Activated naive CD4-positive, alpha-beta T cell treated with anti-CD3 and anti-CD28 coated beads, Interleukin-2, amount 50 U/mL, for 24 hours (primary cell): ENCODE data around the gene CYP27A1.

Experiments used
- H3K27ac Mint-ChIP-seq: one replicate; pipeline ENCODE4 v1.8.0; 2021; ENCODE audit warnings: mild to moderate bottlenecking, mixed read lengths
- H3K27me3 Mint-ChIP-seq: one replicate; pipeline ENCODE4 v1.8.0; 2021; ENCODE audit warnings: mixed read lengths
- H3K36me3 Mint-ChIP-seq: one replicate; pipeline ENCODE4 v1.8.0; 2021; ENCODE audit warnings: mixed read lengths
- H3K4me1 Mint-ChIP-seq: one replicate; pipeline ENCODE4 v1.8.0; 2021; ENCODE audit warnings: mixed read lengths
- H3K4me3 Mint-ChIP-seq: one replicate; pipeline ENCODE4 v1.8.0; 2021; ENCODE audit warnings: mild to moderate bottlenecking, mixed read lengths
- H3K9me3 Mint-ChIP-seq: one replicate; pipeline ENCODE4 v1.8.0; 2021; ENCODE audit warnings: mixed read lengths

The CYP27A1 gene

DNA sequence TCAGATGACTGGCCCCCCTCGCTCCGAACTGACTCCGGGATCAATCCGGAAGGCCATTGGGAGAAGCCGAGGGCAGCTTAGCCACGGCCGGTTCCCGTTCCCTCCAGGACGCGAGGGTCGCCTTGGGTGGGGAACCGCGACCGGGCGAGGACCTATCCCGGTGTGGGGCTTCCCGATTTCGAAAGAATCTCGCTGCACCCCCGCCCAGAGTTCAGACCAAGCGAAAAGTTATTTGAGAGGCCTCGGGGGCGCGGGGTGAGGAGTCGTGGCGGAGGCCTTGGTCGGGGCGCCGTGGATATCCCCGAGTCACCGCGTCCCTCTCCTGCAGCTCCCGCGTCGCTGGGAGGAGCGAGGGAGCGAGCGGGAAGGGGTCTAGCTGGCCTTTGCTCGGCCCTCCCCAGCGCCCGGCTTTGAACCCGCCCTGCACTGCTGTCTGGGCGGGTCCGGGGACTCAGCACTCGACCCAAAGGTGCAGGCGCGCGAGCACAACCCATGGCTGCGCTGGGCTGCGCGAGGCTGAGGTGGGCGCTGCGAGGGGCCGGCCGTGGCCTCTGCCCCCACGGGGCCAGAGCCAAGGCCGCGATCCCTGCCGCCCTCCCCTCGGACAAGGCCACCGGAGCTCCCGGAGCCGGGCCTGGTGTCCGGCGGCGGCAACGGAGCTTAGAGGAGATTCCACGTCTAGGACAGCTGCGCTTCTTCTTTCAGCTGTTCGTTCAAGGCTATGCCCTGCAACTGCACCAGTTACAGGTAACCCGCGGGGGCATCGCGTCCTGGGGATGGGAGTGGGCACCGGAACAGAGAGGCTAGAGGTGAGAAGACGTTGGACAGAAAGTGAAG is at the start of gene CYP27A1:
CYP27A1 (plus strand) TSS at position 457 of the 837 bp plus-strand sequence; CDS start at position 493, 36 bp downstream.
- Mint-ChIP-seq H3K4me3 (peak within 1 kb of the TSS; percentile 38), H3K4me1 (peaks cover 6% of the 10 kb centered on the region), H3K27me3 (peaks cover 48% of the 10 kb centered on the region), H3K36me3 (peaks cover 20% of the 10 kb centered on the region), H3K27ac (no peak within 1 kb of the TSS), H3K9me3 (peaks cover 5% of the 10 kb centered on the region)

DNA sequence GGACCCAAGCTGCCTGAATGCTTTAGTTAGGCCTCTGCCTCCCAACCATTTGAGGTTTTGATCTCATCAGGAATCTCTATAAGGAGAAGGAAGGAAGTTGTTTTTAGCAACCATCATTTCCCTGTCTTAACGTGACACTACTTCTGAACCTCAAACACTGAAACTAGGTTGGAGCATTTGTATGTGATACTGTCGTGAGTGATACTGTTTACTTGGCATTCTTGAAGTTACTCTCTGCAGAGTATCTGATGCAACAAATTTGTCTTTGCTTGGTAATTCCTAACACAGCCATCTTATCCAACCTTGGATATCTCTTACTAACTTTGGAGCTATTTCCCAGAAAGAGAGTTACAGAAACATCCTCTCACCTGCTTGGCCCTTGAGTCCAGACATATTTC is 49.2 kb upstream of the CYP27A1 start:
- H3K27me3 Mint-ChIP-seq, result no peaks in the 10 kb centered on the region
- no peak overlapping the region for H3K27ac Mint-ChIP-seq
- H3K4me3 Mint-ChIP-seq, result no peak overlapping the region
- peaks cover 14% of the 10 kb centered on the region for H3K4me1 Mint-ChIP-seq
- H3K36me3 Mint-ChIP-seq, result peaks cover 10% of the 10 kb centered on the region
- H3K9me3 Mint-ChIP-seq, result peaks cover 2% of the 10 kb centered on the region

DNA sequence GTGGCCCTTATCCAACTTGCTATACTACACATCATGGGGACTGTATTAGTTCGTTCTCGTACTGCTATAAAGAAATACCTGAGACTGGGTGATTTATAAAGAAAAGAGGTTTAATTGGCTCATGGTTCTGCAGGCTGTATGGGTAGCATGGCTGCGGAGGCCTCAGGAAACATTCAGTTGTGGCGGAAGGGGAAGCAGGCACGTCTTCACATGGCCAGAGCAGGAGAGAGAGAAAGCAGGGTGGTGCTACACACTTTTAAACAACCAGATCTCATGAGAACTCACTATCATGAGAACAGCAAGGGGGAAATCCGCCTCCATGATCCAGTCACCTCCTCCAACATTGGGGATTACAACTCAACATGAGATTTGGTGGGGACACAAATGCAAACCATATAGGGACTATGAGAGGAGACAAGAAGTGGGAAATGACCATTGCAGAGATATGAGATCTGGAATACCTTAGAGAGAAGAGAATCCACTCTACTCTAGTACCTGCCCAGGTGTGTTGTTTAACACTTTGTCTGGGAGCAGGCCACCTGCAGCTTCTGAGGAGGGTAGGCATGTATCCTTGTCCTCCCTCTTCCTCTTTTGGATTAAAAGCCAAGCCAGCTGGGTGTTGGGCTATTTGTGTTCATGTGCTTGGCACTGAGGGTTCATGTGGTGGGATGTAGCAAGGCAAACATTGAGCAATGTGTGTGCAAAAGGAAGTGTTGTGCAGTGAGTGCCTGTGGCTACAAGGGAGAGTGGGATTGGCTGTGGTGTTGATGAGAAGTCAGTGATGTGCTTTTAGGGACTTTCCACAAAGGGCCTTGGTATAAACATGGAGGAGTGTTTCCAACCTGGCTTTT is 48.6 kb upstream of the CYP27A1 start:
- no peaks in the 10 kb centered on the region for H3K9me3 Mint-ChIP-seq
- no peaks in the 10 kb centered on the region for H3K27me3 Mint-ChIP-seq
- H3K36me3 Mint-ChIP-seq, result peaks cover 15% of the 10 kb centered on the region
- H3K27ac Mint-ChIP-seq, result no peak overlapping the region
- H3K4me1 Mint-ChIP-seq, result peaks cover 13% of the 10 kb centered on the region
- no peak overlapping the region for H3K4me3 Mint-ChIP-seq

DNA sequence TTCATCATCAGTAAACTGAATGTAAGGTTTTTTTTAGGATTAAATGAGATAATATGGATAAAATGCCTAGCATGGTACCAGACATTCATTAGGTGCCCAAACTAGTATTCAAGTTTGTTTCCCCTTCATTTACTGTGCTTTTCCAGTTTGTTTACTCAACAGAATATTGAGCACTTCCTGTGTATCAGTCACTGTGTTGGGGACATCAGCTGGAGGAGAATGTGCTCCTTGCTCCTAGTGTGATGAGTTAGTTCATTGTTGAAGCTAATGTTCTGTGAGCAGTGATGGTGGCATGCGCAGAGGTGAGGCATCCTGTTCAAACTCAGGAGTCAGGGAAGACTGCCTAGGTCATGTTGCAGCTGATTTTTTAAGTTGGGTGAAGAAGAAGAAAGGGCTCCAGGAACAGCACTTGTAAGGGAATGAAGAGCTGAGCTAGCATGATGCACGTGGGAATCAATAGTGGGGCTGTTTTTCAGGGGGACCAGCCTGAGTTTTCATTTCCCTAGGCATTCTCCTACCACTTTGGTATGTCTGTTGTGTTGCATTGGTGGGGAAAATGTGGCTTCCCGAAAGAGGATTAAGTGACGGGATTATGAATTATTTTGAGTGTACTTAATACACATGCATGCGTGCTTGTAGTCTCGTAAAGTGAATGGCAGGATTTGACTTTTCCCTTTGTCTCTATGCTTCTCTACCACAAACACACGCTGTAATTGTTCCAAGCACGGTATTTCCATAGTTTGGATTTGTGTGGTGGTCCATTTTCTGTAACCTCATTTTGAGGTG is 47.6 kb upstream of the CYP27A1 start:
- Mint-ChIP-seq H3K4me3 (no peak overlapping the region), H3K4me1 (peaks cover 13% of the 10 kb centered on the region), H3K9me3 (no peaks in the 10 kb centered on the region), H3K36me3 (peaks cover 11% of the 10 kb centered on the region), H3K27me3 (no peaks in the 10 kb centered on the region), H3K27ac (no peak overlapping the region)

DNA sequence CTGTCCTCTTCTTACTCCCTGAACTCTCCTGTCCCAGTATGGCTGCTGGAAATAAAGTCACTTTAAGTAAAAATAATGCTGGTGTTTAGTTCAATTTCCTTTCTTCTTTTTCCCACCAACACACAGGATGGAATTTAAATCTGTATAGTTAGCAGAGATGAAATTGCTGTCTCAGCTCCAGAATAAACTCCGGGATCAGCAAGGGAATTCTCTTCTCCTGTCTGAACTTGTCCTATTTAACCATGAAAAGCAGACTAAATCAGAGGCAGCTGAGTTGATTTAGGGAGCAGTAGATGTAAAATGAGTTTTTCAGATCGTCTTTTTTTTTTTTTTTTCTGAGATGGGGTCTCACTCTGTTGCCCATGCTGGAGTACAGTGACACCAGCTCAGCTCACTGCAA is 45.4 kb upstream of the CYP27A1 start:
- no peak overlapping the region for H3K27ac Mint-ChIP-seq
- no peaks in the 10 kb centered on the region for H3K27me3 Mint-ChIP-seq
- H3K36me3 Mint-ChIP-seq, result peaks cover 17% of the 10 kb centered on the region
- H3K4me3 Mint-ChIP-seq, result no peak overlapping the region
- no peaks in the 10 kb centered on the region for H3K9me3 Mint-ChIP-seq
- peaks cover 13% of the 10 kb centered on the region for H3K4me1 Mint-ChIP-seq

DNA sequence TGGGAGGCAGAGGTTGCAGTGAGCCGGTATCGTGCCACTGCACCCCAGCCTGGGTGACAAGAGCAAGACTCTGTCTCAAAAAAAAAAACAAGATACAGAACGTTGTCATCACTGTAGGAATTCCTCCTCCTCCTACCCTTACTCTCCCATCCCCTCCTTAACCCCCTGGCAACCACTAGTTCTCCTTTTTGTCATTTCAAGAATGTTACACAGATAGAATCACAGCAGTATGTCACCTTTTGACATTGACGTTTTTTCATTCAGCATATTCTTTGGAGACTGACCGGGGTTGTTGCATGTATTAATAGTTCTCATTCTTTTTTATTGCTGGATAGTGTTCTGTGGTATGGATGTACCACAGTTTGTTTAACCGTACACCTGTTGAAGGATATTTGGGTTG is 38.9 kb upstream of the CYP27A1 start:
- H3K36me3 Mint-ChIP-seq, result peaks cover 40% of the 10 kb centered on the region

DNA sequence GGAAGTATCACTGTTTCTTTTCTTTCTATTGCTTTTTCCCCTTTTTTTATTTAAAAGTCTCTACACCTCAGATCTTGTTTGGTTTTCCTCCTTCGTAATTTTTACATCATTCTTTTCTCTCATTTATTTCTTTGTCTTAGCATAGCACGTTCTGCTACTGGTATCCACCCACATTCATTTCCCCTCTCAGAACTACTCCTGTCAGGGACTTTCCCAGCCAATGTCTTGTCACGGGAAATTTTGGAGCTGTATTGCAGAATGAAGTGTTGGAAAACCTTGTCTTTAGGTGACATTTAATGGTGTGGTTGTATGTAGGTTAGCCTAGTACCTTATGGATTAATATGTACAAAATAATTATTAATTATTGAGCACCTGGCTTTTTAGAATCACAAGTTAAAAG is 37.3 kb upstream of the CYP27A1 start:
- H3K27me3 Mint-ChIP-seq, result no peaks in the 10 kb centered on the region
- H3K4me3 Mint-ChIP-seq, result peak overlapping the region; percentile 53
- H3K27ac Mint-ChIP-seq, result peak overlapping the region; percentile 89
- H3K9me3 Mint-ChIP-seq, result no peaks in the 10 kb centered on the region
- H3K4me1 Mint-ChIP-seq, result peaks cover 11% of the 10 kb centered on the region
- H3K36me3 Mint-ChIP-seq, result peaks cover 35% of the 10 kb centered on the region

More for the DNA sequence above, 38.9 kb upstream of the CYP27A1 start:
- no peak overlapping the region for H3K27ac Mint-ChIP-seq
- H3K4me3 Mint-ChIP-seq, result no peak overlapping the region
- no peaks in the 10 kb centered on the region for H3K27me3 Mint-ChIP-seq
- H3K9me3 Mint-ChIP-seq, result no peaks in the 10 kb centered on the region
- H3K4me1 Mint-ChIP-seq, result peaks cover 11% of the 10 kb centered on the region

DNA sequence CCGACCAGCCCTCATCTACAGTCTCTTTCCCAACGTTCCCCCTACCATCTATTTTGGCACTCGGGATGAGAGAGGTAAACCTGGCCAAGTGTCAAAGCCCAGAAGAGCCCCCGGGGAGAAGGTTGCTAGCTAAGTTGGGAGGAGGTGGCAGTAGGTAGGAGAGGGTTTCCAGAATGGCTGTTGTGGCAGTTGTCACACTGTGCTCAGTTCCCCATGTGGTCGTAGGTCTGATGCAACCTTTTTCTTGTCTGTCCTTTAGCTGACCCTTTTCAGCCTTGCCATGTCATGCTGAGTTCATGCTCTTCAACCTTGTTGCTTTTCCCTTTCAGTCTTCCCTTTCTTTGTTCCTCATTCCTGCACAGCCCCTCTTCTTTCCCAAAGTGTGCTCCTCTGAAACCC is 36.8 kb upstream of the CYP27A1 start:
- H3K9me3 Mint-ChIP-seq, result no peaks in the 10 kb centered on the region
- H3K27me3 Mint-ChIP-seq, result no peaks in the 10 kb centered on the region
- peaks cover 32% of the 10 kb centered on the region for H3K36me3 Mint-ChIP-seq
- H3K4me3 Mint-ChIP-seq, result no peak overlapping the region
- peaks cover 11% of the 10 kb centered on the region for H3K4me1 Mint-ChIP-seq
- peak overlapping the region; percentile 59 for H3K27ac Mint-ChIP-seq

DNA sequence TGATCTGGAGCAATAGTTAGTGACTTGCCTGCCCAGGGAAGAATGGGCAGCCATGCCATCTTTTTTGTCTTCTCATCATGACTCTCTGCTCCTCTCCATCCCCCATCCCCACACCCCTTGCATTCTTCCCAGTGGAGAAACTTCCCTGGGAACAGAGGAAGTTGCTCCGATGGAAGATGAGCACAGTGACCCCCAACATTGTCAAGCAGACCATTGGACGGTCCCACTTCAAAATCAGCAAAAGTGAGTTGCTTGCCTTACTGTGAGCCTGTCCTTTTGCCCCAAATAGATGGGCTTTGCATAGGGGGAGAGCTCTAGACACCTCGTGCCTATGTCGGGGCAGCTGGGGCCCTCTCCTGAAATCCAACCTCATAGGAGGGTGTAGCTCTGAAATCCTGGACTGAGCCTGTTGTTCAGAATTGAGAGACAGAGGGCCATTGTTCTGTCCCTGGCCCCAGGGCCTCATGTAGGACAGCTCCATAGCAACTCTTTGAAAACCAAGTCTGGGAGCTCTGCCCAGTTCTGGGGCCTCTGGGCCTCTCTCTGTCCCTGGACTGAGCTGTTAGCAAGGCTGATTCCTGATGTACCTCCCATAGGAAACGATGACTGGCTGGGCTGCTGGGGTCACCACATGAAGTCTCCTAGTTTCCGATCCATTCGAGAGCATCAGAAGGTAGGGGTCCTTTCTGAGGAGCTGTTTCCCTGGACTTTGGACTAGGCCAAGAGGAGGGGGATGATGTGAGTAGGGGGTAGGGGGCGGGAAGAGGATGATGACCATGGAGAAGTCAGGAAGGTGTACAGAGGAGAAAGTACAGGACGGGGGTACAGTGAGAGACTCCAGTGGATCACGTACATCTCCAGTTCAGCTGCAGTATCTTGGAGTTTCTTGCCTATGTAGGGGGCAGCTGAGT is 36.1 kb upstream of the CYP27A1 start:
- H3K36me3 Mint-ChIP-seq, result peaks cover 32% of the 10 kb centered on the region
- peaks cover 11% of the 10 kb centered on the region for H3K4me1 Mint-ChIP-seq
- no peaks in the 10 kb centered on the region for H3K9me3 Mint-ChIP-seq
- no peaks in the 10 kb centered on the region for H3K27me3 Mint-ChIP-seq
- no peak overlapping the region for H3K4me3 Mint-ChIP-seq
- H3K27ac Mint-ChIP-seq, result peak overlapping the region; percentile 59

DNA sequence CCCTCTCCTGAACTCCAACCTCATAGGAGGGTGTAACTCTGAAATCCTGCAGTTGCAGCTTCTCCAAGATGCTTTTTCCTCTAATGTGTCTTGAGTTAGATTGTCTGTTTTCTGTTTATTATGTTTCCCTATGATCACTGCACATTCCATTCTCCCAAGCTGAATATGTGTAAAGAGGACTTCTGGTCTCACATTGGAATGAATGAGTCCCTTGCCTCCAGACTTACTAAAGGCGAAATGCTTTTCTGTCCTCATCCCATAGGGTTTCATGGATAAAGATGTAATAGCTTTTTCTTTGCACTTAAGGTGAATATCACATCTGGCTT is 35.5 kb upstream of the CYP27A1 start:
- H3K36me3 Mint-ChIP-seq, result peaks cover 32% of the 10 kb centered on the region
- H3K4me1 Mint-ChIP-seq, result peaks cover 11% of the 10 kb centered on the region
- H3K4me3 Mint-ChIP-seq, result no peak overlapping the region
- peak overlapping the region; percentile 10 for H3K27ac Mint-ChIP-seq
- no peaks in the 10 kb centered on the region for H3K27me3 Mint-ChIP-seq
- no peaks in the 10 kb centered on the region for H3K9me3 Mint-ChIP-seq

DNA sequence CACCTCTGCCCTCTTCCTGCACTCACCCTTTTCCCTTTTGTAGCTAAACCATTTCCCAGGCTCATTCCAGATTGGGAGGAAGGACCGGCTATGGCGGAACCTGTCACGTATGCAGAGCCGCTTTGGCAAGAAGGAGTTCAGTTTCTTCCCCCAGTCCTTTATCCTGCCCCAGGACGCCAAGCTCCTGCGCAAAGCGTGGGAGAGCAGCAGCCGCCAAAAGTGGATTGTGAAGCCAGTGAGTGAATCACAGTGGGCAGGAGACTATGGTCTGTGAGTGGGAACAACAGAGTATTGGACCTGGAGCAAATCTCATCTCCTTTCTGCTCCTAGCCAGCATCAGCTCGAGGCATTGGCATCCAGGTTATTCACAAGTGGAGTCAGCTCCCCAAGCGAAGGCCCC is 35.0 kb upstream of the CYP27A1 start:
- Mint-ChIP-seq H3K27me3 (no peaks in the 10 kb centered on the region), H3K9me3 (no peaks in the 10 kb centered on the region), H3K4me1 (peaks cover 11% of the 10 kb centered on the region), H3K27ac (no peak overlapping the region), H3K4me3 (no peak overlapping the region), H3K36me3 (peaks cover 34% of the 10 kb centered on the region)

DNA sequence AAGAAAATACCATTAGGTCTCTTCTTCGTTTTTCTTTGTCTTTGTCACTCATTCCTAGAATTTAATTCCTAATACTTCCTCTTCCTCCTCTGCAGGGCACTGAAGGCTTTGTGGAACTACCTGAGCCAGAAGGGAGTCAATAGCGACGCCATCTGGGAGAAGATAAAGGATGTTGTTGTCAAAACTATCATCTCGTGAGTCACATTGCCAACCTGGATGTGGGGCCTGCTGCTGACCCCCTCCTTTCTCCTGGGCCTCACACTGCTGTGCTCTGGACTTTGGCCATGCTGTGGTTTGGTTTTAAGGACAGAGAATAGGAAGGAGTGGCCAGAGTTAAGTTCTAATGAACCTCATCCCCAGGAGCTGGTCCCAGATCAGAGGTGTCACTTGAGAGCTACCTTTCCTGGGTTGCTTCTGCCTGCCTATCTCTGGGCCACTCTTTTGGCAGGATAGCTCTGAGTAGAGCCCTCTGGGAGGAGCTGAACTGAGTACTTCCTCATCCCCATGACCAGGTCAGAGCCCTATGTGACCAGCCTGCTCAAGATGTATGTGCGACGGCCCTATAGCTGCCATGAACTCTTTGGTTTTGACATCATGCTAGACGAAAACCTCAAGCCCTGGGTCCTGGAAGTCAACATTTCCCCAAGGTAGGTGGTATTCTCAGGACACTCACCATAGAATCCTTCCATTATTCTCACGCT is 33.1 kb upstream of the CYP27A1 start:
- Mint-ChIP-seq H3K4me1 (peaks cover 11% of the 10 kb centered on the region), H3K4me3 (no peak overlapping the region), H3K27ac (no peak overlapping the region), H3K27me3 (no peaks in the 10 kb centered on the region), H3K36me3 (peaks cover 46% of the 10 kb centered on the region), H3K9me3 (no peaks in the 10 kb centered on the region)

DNA sequence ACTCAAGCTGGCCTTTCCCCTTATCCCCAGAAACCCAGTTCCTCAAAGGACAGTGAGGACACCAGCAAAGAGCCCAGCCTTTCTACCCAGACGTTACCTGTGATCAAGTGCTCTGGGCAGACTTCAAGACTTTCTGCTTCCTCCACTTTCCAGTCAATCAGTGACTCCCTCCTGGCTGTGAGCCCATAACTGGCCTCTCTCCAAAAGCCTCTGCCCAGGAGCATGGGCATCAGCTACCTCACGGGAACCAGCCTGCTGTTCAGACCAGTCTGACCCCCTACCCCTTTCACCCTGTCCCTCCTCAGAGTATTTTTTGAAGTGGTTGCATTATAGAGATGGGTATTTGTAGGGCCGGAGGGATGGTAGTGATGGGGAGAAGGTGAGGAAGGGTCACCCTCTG is 27.7 kb upstream of the CYP27A1 start:
- H3K4me3 Mint-ChIP-seq, result no peak overlapping the region
- no peaks in the 10 kb centered on the region for H3K9me3 Mint-ChIP-seq
- peaks cover 29% of the 10 kb centered on the region for H3K36me3 Mint-ChIP-seq
- no peaks in the 10 kb centered on the region for H3K4me1 Mint-ChIP-seq
- H3K27ac Mint-ChIP-seq, result no peak overlapping the region
- no peaks in the 10 kb centered on the region for H3K27me3 Mint-ChIP-seq

DNA sequence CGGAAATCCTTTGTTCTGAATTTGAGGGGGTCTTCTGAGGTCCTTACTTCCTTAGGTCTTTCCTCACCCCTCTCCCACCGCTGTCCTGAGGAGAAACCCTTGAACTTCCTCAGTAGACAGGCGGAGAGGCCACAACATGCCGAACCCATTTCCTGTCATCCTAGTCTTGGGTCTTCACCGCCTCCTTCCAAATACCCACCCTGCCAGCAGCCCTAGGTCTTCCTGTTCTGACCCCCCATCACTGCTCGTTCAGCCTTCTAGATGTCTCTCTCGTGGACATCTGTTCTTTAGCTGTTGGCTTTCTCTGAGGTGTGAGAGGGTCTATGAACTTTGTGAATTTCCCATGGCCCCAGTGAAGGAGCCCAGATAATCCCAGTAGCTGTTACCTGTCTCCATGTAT is 27.2 kb upstream of the CYP27A1 start:
- Mint-ChIP-seq H3K27me3 (no peaks in the 10 kb centered on the region), H3K27ac (no peak overlapping the region), H3K4me3 (no peak overlapping the region), H3K9me3 (no peaks in the 10 kb centered on the region), H3K4me1 (no peaks in the 10 kb centered on the region), H3K36me3 (peaks cover 29% of the 10 kb centered on the region)
